ENCODE results near the gene TMEM37. TPM values are rescaled to one million over a fixed set of nuclear protein-coding genes. Genes with fewer than 3 reads are reported as not detected.

The TMEM37 gene
- total RNA-seq, 1 experiment from 2014 or later: 9.6 TPM

GRCh38 chr2:119416299-119416923 lies 15.2 kb upstream of the TMEM37 start:
- no peak overlapping the region for H3K4me3 Mint-ChIP-seq
- ChIA-PET POLR2A (no interaction called here), CTCF (interaction anchor here (2.1 kb wide), 1 partner anchor 60 kb away, joined by 10 read pairs; no protein-coding TSS in a partner anchor)
- TF ChIP-seq ZBTB43 (CRISPR knock-in tag; IDR thresholded peaks at IDR 0.05) (no peak), RORB (CRISPR knock-in tag; IDR thresholded peaks at IDR 0.05) (no peak), ZNF416 (CRISPR knock-in tag; IDR thresholded peaks at IDR 0.05) (no peak), ZNF121 (CRISPR knock-in tag; IDR thresholded peaks at IDR 0.05) (no peak), TEAD4 (CRISPR knock-in tag; IDR thresholded peaks at IDR 0.05) (no peak), NR3C1 (CRISPR knock-in tag; conservative IDR thresholded peaks at IDR 0.05; ENCODE audit: low read depth) (no peak), USF2 (CRISPR knock-in tag; IDR thresholded peaks at IDR 0.05) (no peak), STAT6 (CRISPR knock-in tag; conservative IDR thresholded peaks at IDR 0.05; ENCODE audit: low read depth) (no peak), ZNF671 (CRISPR knock-in tag; IDR thresholded peaks at IDR 0.05) (no peak), OVOL2 (CRISPR knock-in tag; IDR thresholded peaks at IDR 0.05; ENCODE audit: borderline replicate concordance) (no peak), ELF4 (CRISPR knock-in tag; IDR thresholded peaks at IDR 0.05; ENCODE audit: low read depth) (no peak), KAT7 (CRISPR knock-in tag; IDR thresholded peaks at IDR 0.05; ENCODE audit: borderline replicate concordance) (no peak), IRF1 (CRISPR knock-in tag; IDR thresholded peaks at IDR 0.05) (no peak), HMGXB4 (CRISPR knock-in tag; IDR thresholded peaks at IDR 0.05) (no peak)
- TF ChIP-seq, protein P1, sequence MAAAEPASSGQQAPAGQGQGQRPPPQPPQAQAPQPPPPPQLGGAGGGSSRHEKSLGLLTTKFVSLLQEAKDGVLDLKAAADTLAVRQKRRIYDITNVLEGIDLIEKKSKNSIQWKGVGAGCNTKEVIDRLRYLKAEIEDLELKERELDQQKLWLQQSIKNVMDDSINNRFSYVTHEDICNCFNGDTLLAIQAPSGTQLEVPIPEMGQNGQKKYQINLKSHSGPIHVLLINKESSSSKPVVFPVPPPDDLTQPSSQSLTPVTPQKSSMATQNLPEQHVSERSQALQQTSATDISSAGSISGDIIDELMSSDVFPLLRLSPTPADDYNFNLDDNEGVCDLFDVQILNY (CRISPR knock-in tag; IDR thresholded peaks at IDR 0.05): no peak
- TF ChIP-seq, protein P2, sequence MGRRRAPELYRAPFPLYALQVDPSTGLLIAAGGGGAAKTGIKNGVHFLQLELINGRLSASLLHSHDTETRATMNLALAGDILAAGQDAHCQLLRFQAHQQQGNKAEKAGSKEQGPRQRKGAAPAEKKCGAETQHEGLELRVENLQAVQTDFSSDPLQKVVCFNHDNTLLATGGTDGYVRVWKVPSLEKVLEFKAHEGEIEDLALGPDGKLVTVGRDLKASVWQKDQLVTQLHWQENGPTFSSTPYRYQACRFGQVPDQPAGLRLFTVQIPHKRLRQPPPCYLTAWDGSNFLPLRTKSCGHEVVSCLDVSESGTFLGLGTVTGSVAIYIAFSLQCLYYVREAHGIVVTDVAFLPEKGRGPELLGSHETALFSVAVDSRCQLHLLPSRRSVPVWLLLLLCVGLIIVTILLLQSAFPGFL (CRISPR knock-in tag; IDR thresholded peaks at IDR 0.05; ENCODE audit: borderline replicate concordance): no peak
- TF ChIP-seq, protein P3, sequence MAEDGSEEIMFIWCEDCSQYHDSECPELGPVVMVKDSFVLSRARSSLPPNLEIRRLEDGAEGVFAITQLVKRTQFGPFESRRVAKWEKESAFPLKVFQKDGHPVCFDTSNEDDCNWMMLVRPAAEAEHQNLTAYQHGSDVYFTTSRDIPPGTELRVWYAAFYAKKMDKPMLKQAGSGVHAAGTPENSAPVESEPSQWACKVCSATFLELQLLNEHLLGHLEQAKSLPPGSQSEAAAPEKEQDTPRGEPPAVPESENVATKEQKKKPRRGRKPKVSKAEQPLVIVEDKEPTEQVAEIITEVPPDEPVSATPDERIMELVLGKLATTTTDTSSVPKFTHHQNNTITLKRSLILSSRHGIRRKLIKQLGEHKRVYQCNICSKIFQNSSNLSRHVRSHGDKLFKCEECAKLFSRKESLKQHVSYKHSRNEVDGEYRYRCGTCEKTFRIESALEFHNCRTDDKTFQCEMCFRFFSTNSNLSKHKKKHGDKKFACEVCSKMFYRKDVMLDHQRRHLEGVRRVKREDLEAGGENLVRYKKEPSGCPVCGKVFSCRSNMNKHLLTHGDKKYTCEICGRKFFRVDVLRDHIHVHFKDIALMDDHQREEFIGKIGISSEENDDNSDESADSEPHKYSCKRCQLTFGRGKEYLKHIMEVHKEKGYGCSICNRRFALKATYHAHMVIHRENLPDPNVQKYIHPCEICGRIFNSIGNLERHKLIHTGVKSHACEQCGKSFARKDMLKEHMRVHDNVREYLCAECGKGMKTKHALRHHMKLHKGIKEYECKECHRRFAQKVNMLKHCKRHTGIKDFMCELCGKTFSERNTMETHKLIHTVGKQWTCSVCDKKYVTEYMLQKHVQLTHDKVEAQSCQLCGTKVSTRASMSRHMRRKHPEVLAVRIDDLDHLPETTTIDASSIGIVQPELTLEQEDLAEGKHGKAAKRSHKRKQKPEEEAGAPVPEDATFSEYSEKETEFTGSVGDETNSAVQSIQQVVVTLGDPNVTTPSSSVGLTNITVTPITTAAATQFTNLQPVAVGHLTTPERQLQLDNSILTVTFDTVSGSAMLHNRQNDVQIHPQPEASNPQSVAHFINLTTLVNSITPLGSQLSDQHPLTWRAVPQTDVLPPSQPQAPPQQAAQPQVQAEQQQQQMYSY (CRISPR knock-in tag; IDR thresholded peaks at IDR 0.05): no peak
- peaks cover 10% of the 10 kb centered on the region for H3K36me3 Mint-ChIP-seq
- ATAC-seq (no peak), DNase-seq (ENCODE audit: low spot score) (no peak)
- peaks cover 38% of the 10 kb centered on the region for H3K9me3 Mint-ChIP-seq
- H3K27ac Mint-ChIP-seq: no peak overlapping the region
- H3K27me3 Mint-ChIP-seq (ENCODE audit: low read depth): peaks cover 3% of the 10 kb centered on the region
- H3K4me1 Mint-ChIP-seq: peaks cover 7% of the 10 kb centered on the region

Measured in WTC11 (cell line).